SK-N-SH (cell line): ENCODE results near the gene ZBTB4. TPM values are rescaled to one million over a fixed set of nuclear protein-coding genes. Genes with fewer than 3 reads are reported as not detected.

ENCODE experiments used
- CTCF ChIA-PET: fragments of 300-600, 350-600 bp; formaldehyde crosslinking; extraction: SDS; loops from one replicate; lab custom pipeline; 2021; lab: Yijun Ruan, JAX
- POLR2A ChIA-PET: fragments of 350-600 bp; sonication (Branson Sonifier 250); formaldehyde crosslinking; extraction: SDS; loops from one replicate; lab custom pipeline; 2020; ENCODE audit warnings: antibody characterized with exemption, inconsistent platforms; lab: Yijun Ruan, JAX
- DNase-seq: peaks from one replicate; pipeline ENCODE4 v3.0.0; 2012
- H2AFZ ChIP-seq: fragments of 200-600 bp; sonication (generic); 2 replicates; pipeline ENCODE4 v1.8.1; 2016; ENCODE audit warnings: antibody characterized with exemption, mild to moderate bottlenecking, low read depth
- H3F3A ChIP-seq: fragments of 200-600 bp; sonication (generic); replicated peaks from 2 replicates; pipeline ENCODE3; 2016; ENCODE audit warnings: antibody characterized with exemption, mild to moderate bottlenecking; ENCODE audit not compliant: insufficient read depth
- H3K27ac ChIP-seq, 2 experiments: fragments of 200-500 bp in 1 of 2; fragments of 200-600 bp in 1 of 2; sonication (Bioruptor generic) in 1 of 2; sonication (generic), shearing (Covaris generic) in 1 of 2; 2 replicates each; pipeline versions ENCODE4 v1.5.1 to v1.6.1; 2014 to 2016; ENCODE audit warnings: low read depth in 2 of 2, inconsistent platforms in 1 of 2, low read length in 1 of 2, mild to moderate bottlenecking in 1 of 2, mixed read lengths in 1 of 2
- H3K27me3 ChIP-seq: fragments of 200-600 bp; sonication (generic), shearing (Covaris generic); 2 replicates; pipeline ENCODE4 v1.6.1; 2016; ENCODE audit warnings: mixed run types; ENCODE audit not compliant: insufficient read depth
- H3K36me3 ChIP-seq, 2 experiments: fragments of 200-500 bp in 1 of 2; fragments of 200-600 bp in 1 of 2; sonication (Bioruptor generic) in 1 of 2; sonication (generic) in 1 of 2; replicated peaks in 1 of 2; 2 replicates each; pipeline versions ENCODE3 to v1.5.1; 2014 to 2016; ENCODE audit warnings: low read length in 1 of 2, mild to moderate bottlenecking in 1 of 2; ENCODE audit not compliant: insufficient read depth in 2 of 2, control insufficient read depth in 1 of 2
- H3K4me1 ChIP-seq, 2 experiments: fragments of 200-500 bp in 1 of 2; fragments of 200-600 bp in 1 of 2; sonication (Bioruptor generic) in 1 of 2; sonication (generic), shearing (Covaris generic) in 1 of 2; 2 replicates each; pipeline versions ENCODE4 v1.5.1 to v1.6.1; 2014 to 2016; ENCODE audit warnings: low read depth in 1 of 2, low read length in 1 of 2, mixed run types in 1 of 2; ENCODE audit not compliant: insufficient read depth in 2 of 2, control insufficient read depth in 1 of 2
- H3K4me2 ChIP-seq: fragments of 200-600 bp; sonication (generic), shearing (Covaris generic); 2 replicates; pipeline ENCODE4 v1.6.1; 2017; ENCODE audit warnings: mixed run types
- H3K4me3 ChIP-seq, 2 experiments: fragments of 200-500 bp in 1 of 2; fragments of 200-600 bp in 1 of 2; sonication (Bioruptor generic) in 1 of 2; sonication (generic), shearing (Covaris generic) in 1 of 2; 2 replicates each; pipeline versions ENCODE4 v1.5.1 to v1.8.1; 2014 to 2016; ENCODE audit warnings: low read depth in 2 of 2, inconsistent platforms in 1 of 2, low read length in 1 of 2, mild to moderate bottlenecking in 1 of 2, mixed read lengths in 1 of 2, moderate library complexity in 1 of 2
- H3K79me2 ChIP-seq: fragments of 200-600 bp; sonication (generic); 2 replicates; pipeline ENCODE4 v1.8.1; 2017; ENCODE audit warnings: mild to moderate bottlenecking; ENCODE audit not compliant: insufficient read depth
- H3K9ac ChIP-seq: fragments of 200-600 bp; sonication (generic); 2 replicates; pipeline ENCODE4 v1.6.1; 2017; ENCODE audit warnings: mixed run types
- H3K9me2 ChIP-seq: fragments of 200-600 bp; sonication (generic); 2 replicates; pipeline ENCODE4 v1.6.1; 2017; ENCODE audit warnings: mixed run types
- H3K9me3 ChIP-seq: fragments of 200-600 bp; sonication (generic); 2 replicates; pipeline ENCODE4 v1.6.1; 2017; ENCODE audit warnings: mixed run types, mild to moderate bottlenecking, moderate library complexity
- H4K20me1 ChIP-seq: fragments of 200-600 bp; sonication (generic); 2 replicates; pipeline ENCODE4 v1.6.1; 2017; ENCODE audit warnings: mild to moderate bottlenecking, mixed run types; ENCODE audit not compliant: insufficient read depth
- EZH2phosphoT487 ChIP-seq: fragments of 200-600 bp; sonication (generic); IDR thresholded peaks from 2 replicates; pipeline ENCODE4 v1.6.1; 2017; ENCODE audit warnings: low read depth, mixed run types, mild to moderate bottlenecking, antibody characterized with exemption, moderate library complexity, borderline replicate concordance
- FOSL2 ChIP-seq: IDR thresholded peaks from 2 replicates; pipeline ENCODE4 v1.4.0; 2012; ENCODE audit warnings: low read depth, mild to moderate bottlenecking, moderate library complexity, borderline replicate concordance
- FOXJ3 ChIP-seq: sonication (generic); formaldehyde crosslinking; IDR thresholded peaks from 2 replicates; pipeline ENCODE4 v1.5.1; 2020; ENCODE audit warnings: mild to moderate bottlenecking, missing genetic modification reagents
- FOXM1 ChIP-seq: IDR thresholded peaks from 2 replicates; pipeline ENCODE4 v1.4.0; 2012; ENCODE audit warnings: low read depth, mild to moderate bottlenecking
- IRF3 ChIP-seq: fragments of 150-350 bp; IDR thresholded peaks from 2 replicates; pipeline ENCODE4 v1.6.1; 2016; ENCODE audit warnings: mild to moderate bottlenecking, low read depth, low read length
- MXI1 ChIP-seq: IDR thresholded peaks from 2 replicates; pipeline ENCODE4 v1.6.1; 2012; ENCODE audit warnings: mild to moderate bottlenecking, low read depth, low read length, improper control_type of control experiment
- NRF1 ChIP-seq: IDR thresholded peaks from 2 replicates; pipeline ENCODE4 v1.6.1; 2012; ENCODE audit warnings: low read depth, mild to moderate bottlenecking, low read length
- RAD21 ChIP-seq: IDR thresholded peaks from 2 replicates; pipeline ENCODE4 v1.6.1; 2012; ENCODE audit warnings: mild to moderate bottlenecking, low read length
- RFX5 ChIP-seq: IDR thresholded peaks from 2 replicates; pipeline ENCODE4 v1.6.1; 2012; ENCODE audit warnings: mild to moderate bottlenecking, improper control_type of control experiment, low read length
- RXRA ChIP-seq: IDR thresholded peaks from 2 replicates; pipeline ENCODE4 v1.4.0; 2012; ENCODE audit warnings: low read depth, mild to moderate bottlenecking, borderline replicate concordance
- TCF12 ChIP-seq: IDR thresholded peaks from 2 replicates; pipeline ENCODE4 v1.4.0; 2012
- USF2 ChIP-seq: fragments of 150-350 bp; IDR thresholded peaks from 2 replicates; pipeline ENCODE4 v1.6.1; 2017; ENCODE audit warnings: antibody characterized with exemption, low read length, low read depth, borderline replicate concordance
- WGBS: methylation state at CpG from one replicate; pipeline ENCODE4 v1.1.6; 2017; ENCODE audit warnings: low lambda C conversion rate; 5-methylcytosine and 5-hydroxymethylcytosine counted together
- polyA plus RNA-seq, 3 experiments: library from polyadenylated mRNA; depleted of rRNA; stranded (reverse); fragments of >200 nt; gene quantifications; 2 replicates each; pipeline ENCODE4 v1.2.3, GENCODE V29; 2012
- TF ChIP-seq, protein P1 (sequence below): fragments of 200-600 bp; sonication (generic); IDR thresholded peaks from 2 replicates; pipeline ENCODE4 v1.6.1; 2017; ENCODE audit warnings: antibody characterized with exemption, mild to moderate bottlenecking, moderate library complexity
- TF ChIP-seq, protein P2 (sequence below): IDR thresholded peaks from 2 replicates; pipeline ENCODE4 v1.4.0; 2012; ENCODE audit warnings: low read depth, borderline replicate concordance
- TF ChIP-seq, protein P3 (sequence below): IDR thresholded peaks from 2 replicates; pipeline ENCODE4 v1.4.0; 2012; ENCODE audit warnings: low read depth

ZBTB4 gene
- polyA plus RNA-seq, 1 of the 3 experiments (the other 2 are of a cell fraction): 12.8 TPM

- TF ChIP-seq IRF3 (no peak), EZH2phosphoT487 (no peak), FOSL2 (no peak)
- TF ChIP-seq, protein P1, sequence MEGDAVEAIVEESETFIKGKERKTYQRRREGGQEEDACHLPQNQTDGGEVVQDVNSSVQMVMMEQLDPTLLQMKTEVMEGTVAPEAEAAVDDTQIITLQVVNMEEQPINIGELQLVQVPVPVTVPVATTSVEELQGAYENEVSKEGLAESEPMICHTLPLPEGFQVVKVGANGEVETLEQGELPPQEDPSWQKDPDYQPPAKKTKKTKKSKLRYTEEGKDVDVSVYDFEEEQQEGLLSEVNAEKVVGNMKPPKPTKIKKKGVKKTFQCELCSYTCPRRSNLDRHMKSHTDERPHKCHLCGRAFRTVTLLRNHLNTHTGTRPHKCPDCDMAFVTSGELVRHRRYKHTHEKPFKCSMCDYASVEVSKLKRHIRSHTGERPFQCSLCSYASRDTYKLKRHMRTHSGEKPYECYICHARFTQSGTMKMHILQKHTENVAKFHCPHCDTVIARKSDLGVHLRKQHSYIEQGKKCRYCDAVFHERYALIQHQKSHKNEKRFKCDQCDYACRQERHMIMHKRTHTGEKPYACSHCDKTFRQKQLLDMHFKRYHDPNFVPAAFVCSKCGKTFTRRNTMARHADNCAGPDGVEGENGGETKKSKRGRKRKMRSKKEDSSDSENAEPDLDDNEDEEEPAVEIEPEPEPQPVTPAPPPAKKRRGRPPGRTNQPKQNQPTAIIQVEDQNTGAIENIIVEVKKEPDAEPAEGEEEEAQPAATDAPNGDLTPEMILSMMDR: no peak
- TF ChIP-seq, protein P2, sequence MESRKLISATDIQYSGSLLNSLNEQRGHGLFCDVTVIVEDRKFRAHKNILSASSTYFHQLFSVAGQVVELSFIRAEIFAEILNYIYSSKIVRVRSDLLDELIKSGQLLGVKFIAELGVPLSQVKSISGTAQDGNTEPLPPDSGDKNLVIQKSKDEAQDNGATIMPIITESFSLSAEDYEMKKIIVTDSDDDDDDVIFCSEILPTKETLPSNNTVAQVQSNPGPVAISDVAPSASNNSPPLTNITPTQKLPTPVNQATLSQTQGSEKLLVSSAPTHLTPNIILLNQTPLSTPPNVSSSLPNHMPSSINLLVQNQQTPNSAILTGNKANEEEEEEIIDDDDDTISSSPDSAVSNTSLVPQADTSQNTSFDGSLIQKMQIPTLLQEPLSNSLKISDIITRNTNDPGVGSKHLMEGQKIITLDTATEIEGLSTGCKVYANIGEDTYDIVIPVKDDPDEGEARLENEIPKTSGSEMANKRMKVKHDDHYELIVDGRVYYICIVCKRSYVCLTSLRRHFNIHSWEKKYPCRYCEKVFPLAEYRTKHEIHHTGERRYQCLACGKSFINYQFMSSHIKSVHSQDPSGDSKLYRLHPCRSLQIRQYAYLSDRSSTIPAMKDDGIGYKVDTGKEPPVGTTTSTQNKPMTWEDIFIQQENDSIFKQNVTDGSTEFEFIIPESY: no peak
- TF ChIP-seq, protein P3, sequence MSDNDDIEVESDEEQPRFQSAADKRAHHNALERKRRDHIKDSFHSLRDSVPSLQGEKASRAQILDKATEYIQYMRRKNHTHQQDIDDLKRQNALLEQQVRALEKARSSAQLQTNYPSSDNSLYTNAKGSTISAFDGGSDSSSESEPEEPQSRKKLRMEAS: 0 out of 2 replicates have a peak, but pooled peaks have one; percentile 4
These were observed 38.2 kb downstream of the ZBTB4 start (continued) for GRCh38 chr17:7441266-7441665.

- no peak overlapping the region for H2AFZ ChIP-seq
- POLR2A ChIA-PET: interaction anchor here (0.7 to 3.3 kb wide), 10 partner anchors 9 to 767 kb away, joined by 3 to 19 read pairs (median 4); partner anchors contain the start of genes NEURL4, POLR2A, TMEM256 and ZBTB4
- TF ChIP-seq EZH2phosphoT487 (no peak), TCF12 (peak; percentile 3; the same call in 1 of the 2 replicates), MXI1 (peak; percentile 59; the same call in 1 of the 2 replicates), RFX5 (no peak), RAD21 (no peak), FOXM1 (no peak), USF2 (no peak), IRF3 (no peak), NRF1 (no peak), RXRA (no peak), FOXJ3 (CRISPR knock-in tag) (no peak)
- TF ChIP-seq, protein P2: no peak
- TF ChIP-seq, protein P3: 0 out of 2 replicates have a peak, but pooled peaks have one; percentile 6
- TF ChIP-seq, protein P1: peak; percentile 12; the same call in 1 of the 2 replicates
These were observed 38.6 kb downstream of the ZBTB4 start for GRCh38 chr17:7440834-7441195.

More at GRCh38 chr17:7440834-7441195, 38.6 kb downstream of the ZBTB4 start:
- H3K9ac ChIP-seq: peak overlapping the region; percentile 61
- H3K27ac ChIP-seq: peak overlapping the region in 1 of 2 experiments; percentile 97; a peak in 2 of 4 replicates
- peaks cover 0 to 4% of the 10 kb centered on the region in 2 experiments for H3K36me3 ChIP-seq
- CTCF ChIA-PET: interaction anchor here (0.7 to 1.6 kb wide), 6 partner anchors 26 to 120 kb away, joined by 3 to 11 read pairs (median 4); no protein-coding TSS in a partner anchor
- H3K79me2 ChIP-seq: peaks cover 7% of the 10 kb centered on the region; the same call in 1 of the 2 replicates
- no peaks in the 10 kb centered on the region for H3K27me3 ChIP-seq
- H3K4me1 ChIP-seq: peaks cover 7 to 32% of the 10 kb centered on the region in 2 experiments; a peak in 2 of 4 replicates
- H3K4me2 ChIP-seq: peak overlapping the region; percentile 95
- H3K4me3 ChIP-seq: peak overlapping the region; percentile 67 to 70
- 22% methylated on average over 7 of the region's 12 CpGs for WGBS
- peak; percentile 72 for DNase-seq
- H4K20me1 ChIP-seq: no peaks in the 10 kb centered on the region
- H3F3A ChIP-seq: peaks cover 18% of the 10 kb centered on the region
- no peaks in the 10 kb centered on the region for H3K9me3 ChIP-seq
- no peaks in the 10 kb centered on the region for H3K9me2 ChIP-seq
